Activated CD4-positive, alpha-beta T cell treated with anti-CD3 and anti-CD28 coated beads for 36 hours (primary cell): ENCODE measurements around the gene LATS1. TPM values are rescaled to one million over a fixed set of nuclear protein-coding genes. Genes with fewer than 3 reads are reported as not detected.
"Not testable (repeated sequence)": the region's sequence is repeated elsewhere in the genome, so short reads cannot be mapped to it uniquely, and the experiment has no call there.

ENCODE experiments used
- ATAC-seq: fragments of 200-7000 bp; cut with Tn5 transposase; one replicate; pipeline ENCODE4 v1.10.0; 2021; ENCODE audit warnings: mild to moderate bottlenecking, moderate library complexity
- CTCF ChIA-PET: fragments of 350-600 bp; sonication (Branson Sonifier 250); formaldehyde crosslinking; loops from one replicate; lab custom pipeline; 2021; ENCODE audit warnings: antibody characterized with exemption; lab: Charles Lee
- POLR2A ChIA-PET: fragments of 350-600 bp; sonication (Branson Sonifier 250); formaldehyde crosslinking; loops from one replicate; lab custom pipeline; 2021; ENCODE audit warnings: antibody characterized with exemption, inconsistent platforms; lab: Charles Lee
- DNase-seq: peaks from one replicate; pipeline ENCODE4 v3.0.0-alpha.2; 2020
- H3K27ac Mint-ChIP-seq: one replicate; pipeline ENCODE4 v1.8.0; 2021; ENCODE audit warnings: mixed read lengths
- H3K27me3 Mint-ChIP-seq: one replicate; pipeline ENCODE4 v1.8.0; 2021; ENCODE audit warnings: mixed read lengths
- H3K36me3 Mint-ChIP-seq: one replicate; pipeline ENCODE4 v1.8.0; 2021; ENCODE audit warnings: low read depth, mixed read lengths
- H3K4me1 Mint-ChIP-seq: one replicate; pipeline ENCODE4 v1.8.0; 2021; ENCODE audit warnings: mixed read lengths
- H3K4me3 Mint-ChIP-seq: one replicate; pipeline ENCODE4 v1.8.0; 2021; ENCODE audit warnings: mild to moderate bottlenecking, moderate library complexity, mixed read lengths
- H3K9me3 Mint-ChIP-seq: one replicate; pipeline ENCODE4 v1.8.0; 2021; ENCODE audit warnings: low read depth, mixed read lengths
- intact Hi-C, 2 experiments: fragments of 100-400 bp; cut with DNase I in 1 of 2; cut with micrococcal nuclease in 1 of 2; formaldehyde crosslinking; loops; one replicate each; pipeline versions ENCODE4 v1.14.2 to v1.15.1; 2022 to 2024; cut with DNase I, micrococcal nuclease
- total RNA-seq, 2 experiments: library from RNA; stranded (reverse); gene quantifications; one replicate each; pipeline ENCODE4 v1.2.3, GENCODE V29; 2021

LATS1 gene
- total RNA-seq, 2 experiments from 2014 or later, result 21.2 to 23.5 TPM

DNA sequence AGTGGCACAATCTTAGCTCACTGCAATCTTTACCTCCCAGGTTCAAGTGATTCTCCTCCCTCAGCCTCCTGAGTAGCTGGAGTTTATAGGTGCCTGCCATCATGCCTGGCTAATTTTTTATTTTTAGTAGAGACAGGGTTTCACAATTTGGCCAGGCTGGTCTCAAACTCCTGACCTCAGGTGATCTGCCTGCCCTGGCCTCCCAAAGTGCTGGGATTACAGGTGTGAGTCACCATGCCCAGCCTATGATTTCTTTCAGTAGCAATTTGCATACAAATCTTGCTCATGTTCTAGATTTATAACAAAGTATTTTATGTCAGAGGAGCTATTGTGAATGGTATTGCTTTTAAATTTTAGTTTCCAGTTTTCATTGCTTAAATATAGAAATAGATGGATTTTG is 45.6 kb downstream of the LATS1 start:
- H3K27me3 Mint-ChIP-seq, H3K4me1 Mint-ChIP-seq, intact Hi-C loops, POLR2A ChIA-PET, H3K9me3 Mint-ChIP-seq, H3K4me3 Mint-ChIP-seq, ATAC-seq, H3K27ac Mint-ChIP-seq, DNase-seq: not testable (repeated sequence)
- CTCF ChIA-PET, result interaction anchor here (0.6 kb wide), 1 partner anchor 269 kb away, joined by 3 read pairs; no protein-coding TSS in a partner anchor
- peaks cover 49% of the 10 kb centered on the region for H3K36me3 Mint-ChIP-seq

- Mint-ChIP-seq H3K36me3 (peaks cover 22% of the 10 kb centered on the region), H3K4me3 (no peak overlapping the region), H3K9me3 (no peaks in the 10 kb centered on the region), H3K27ac (no peak overlapping the region), H3K27me3 (no peaks in the 10 kb centered on the region), H3K4me1 (no peaks in the 10 kb centered on the region)
- intact Hi-C loops, result no loop called here
- POLR2A ChIA-PET, result no interaction called here
- no peak for ATAC-seq
- CTCF ChIA-PET, result interaction anchor here (0.6 to 1.1 kb wide), 5 partner anchors 11 to 62 kb away, joined by 3 to 4 read pairs (median 3); no protein-coding TSS in a partner anchor
- DNase-seq, result no peak
These were observed 57.9 kb downstream of the LATS1 start for GRCh38 chr6:149660028-149660427.

DNA sequence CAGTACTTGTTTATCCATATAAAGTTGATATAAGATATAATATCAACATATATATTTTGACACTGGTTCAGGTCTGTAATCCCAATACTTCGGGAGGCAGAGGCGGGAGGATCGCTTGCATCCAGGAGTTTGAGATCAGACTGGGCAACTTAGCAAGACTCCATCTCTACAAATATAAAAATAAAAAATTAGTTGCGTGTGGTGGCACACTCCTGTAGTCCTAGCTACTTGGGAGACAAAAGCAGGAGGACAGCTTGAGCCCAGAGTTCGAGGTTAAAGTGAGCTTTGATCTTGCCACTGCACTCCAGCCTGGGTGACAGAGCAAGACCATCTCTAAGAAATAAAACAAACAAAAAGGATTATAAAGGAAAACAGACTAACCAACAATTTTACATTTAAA is 60.5 kb downstream of the LATS1 start:
- ATAC-seq (no peak), DNase-seq (no peak)
- intact Hi-C loops, result no loop called here
- Mint-ChIP-seq H3K4me3 (no peak overlapping the region), H3K36me3 (peaks cover 14% of the 10 kb centered on the region), H3K27me3 (no peaks in the 10 kb centered on the region), H3K4me1 (no peaks in the 10 kb centered on the region), H3K27ac (no peak overlapping the region), H3K9me3 (no peaks in the 10 kb centered on the region)
- POLR2A ChIA-PET, result no interaction called here
- CTCF ChIA-PET, result interaction anchor here (0.7 kb wide), 1 partner anchor 87 kb away, joined by 4 read pairs; no protein-coding TSS in a partner anchor

DNA sequence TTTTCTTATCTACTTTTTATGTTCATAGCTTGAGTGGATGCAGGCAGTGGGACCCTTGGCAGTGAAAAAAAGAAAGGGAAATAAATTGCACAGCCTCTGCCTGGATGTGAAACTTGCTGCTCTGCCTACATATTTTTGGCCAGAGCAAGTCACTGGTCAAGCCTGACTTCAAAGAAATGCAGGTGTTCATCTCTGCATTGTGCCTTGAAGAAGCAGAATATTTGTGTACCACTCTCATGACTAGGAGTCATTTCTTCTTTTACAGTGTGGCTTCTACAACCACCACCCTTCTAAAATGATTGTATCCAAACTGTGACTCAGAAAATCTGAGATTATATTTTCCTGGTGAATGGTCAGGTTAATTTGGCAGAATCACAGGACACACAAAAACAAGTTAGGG is 66.8 kb downstream of the LATS1 start:
- no peaks in the 10 kb centered on the region for H3K36me3 Mint-ChIP-seq
- DNase-seq (no peak), ATAC-seq (no peak)
- H3K27me3 Mint-ChIP-seq, result no peaks in the 10 kb centered on the region
- intact Hi-C loops, result no loop called here
- no peak overlapping the region for H3K4me3 Mint-ChIP-seq
- H3K27ac Mint-ChIP-seq, result no peak overlapping the region
- H3K9me3 Mint-ChIP-seq, result no peaks in the 10 kb centered on the region
- POLR2A ChIA-PET, result no interaction called here
- H3K4me1 Mint-ChIP-seq, result peaks cover 13% of the 10 kb centered on the region
- CTCF ChIA-PET, result interaction anchor here (1.1 kb wide), 1 partner anchor 94 kb away, joined by 3 read pairs; no protein-coding TSS in a partner anchor

DNA sequence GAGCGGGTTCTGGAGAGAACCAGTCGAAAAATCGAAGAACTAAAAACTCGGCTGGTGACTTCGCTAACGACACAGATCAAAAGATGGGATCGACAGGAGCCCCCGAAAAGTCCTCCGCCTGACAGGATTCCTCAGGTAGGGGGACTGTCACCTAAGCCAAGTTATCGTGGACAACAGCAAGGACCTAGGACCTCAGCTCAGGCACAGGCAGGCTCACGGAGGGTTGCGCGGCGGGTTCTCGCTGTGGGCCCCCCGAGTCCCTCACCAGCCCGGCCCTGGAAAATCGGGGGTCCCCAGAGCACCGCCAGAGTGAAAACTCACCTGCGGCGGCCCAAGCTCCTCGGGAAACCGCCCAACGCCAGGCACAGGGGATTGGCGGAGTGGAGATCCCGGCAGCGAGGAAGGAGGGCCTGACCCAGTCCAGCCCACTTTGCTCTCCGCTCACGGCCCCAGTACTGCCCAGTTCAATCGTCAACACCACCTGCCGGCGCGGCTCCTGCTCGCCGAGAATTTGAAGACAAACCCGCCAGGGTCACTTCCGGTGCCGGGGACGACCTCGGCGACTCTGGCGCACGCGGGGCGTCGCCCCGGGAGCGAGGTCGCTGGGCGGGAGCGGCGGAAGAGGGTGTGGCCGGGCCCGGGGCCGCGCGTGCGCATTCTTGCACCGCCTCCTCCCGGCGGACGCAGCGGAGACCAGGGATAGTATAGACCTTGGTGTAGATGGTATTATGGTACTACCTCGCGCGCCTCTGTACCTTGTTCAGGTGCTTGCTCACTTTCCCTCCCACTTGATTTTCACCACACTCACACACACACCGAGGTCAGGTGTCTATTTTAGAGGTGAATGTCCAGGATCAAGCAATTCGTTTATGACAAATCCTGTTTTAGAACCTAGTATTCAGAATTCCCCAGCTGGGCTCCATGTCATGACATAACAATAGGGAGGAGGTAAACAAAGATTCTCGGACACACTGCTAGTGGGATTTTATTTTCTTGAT is 69.5 kb downstream of the LATS1 start, which contains the start of gene KATNA1:
Gene KATNA1 (minus strand): TSS at position 567 of the 998 bp plus-strand sequence. CDS start 10,167 bp downstream, outside the sequence.
- peak within 1 kb of the TSS; percentile 90 for H3K4me3 Mint-ChIP-seq
- peak; percentile 96 for ATAC-seq
- H3K27ac Mint-ChIP-seq, result peak within 1 kb of the TSS; percentile 87
- ChIA-PET POLR2A (no interaction called here), CTCF (interaction anchor here (0.6 to 1.2 kb wide), 2 partner anchors 13 to 422 kb away, joined by 3 to 5 read pairs; no protein-coding TSS in a partner anchor)
- no peaks in the 10 kb centered on the region for H3K27me3 Mint-ChIP-seq
- intact Hi-C loops, result loop anchor here (1.0 to 5.0 kb wide), 9 partner anchors 68 to 216 kb away; partner anchors contain the start of genes GINM1 (in 2 of the 2), NUP43 (in 2 of the 2), PPIL4 (in 2 of the 2) and LATS1 (in 1 of the 2)
- DNase-seq, result peak; percentile 95
- H3K36me3 Mint-ChIP-seq, result peaks cover 2% of the 10 kb centered on the region
- peaks cover 20% of the 10 kb centered on the region for H3K4me1 Mint-ChIP-seq
- no peaks in the 10 kb centered on the region for H3K9me3 Mint-ChIP-seq

GRCh38 chr6:149646599-149646998 is 71.3 kb downstream of the LATS1 start:
- Mint-ChIP-seq H3K4me3 (peak overlapping the region; percentile 90), H3K9me3 (no peaks in the 10 kb centered on the region), H3K27me3 (no peaks in the 10 kb centered on the region), H3K4me1 (peaks cover 23% of the 10 kb centered on the region), H3K27ac (no peak overlapping the region), H3K36me3 (peaks cover 5% of the 10 kb centered on the region)
- intact Hi-C loops, result loop anchor here in 1 of 2 experiments (5.0 kb wide), 1 partner anchor 99 kb away; the partner anchor contains the start of gene PPIL4
- ChIA-PET POLR2A (no interaction called here), CTCF (interaction anchor here (1.3 kb wide), 1 partner anchor 11 kb away, joined by 3 read pairs; no protein-coding TSS in a partner anchor)
- no peak for ATAC-seq
- no peak for DNase-seq

DNA sequence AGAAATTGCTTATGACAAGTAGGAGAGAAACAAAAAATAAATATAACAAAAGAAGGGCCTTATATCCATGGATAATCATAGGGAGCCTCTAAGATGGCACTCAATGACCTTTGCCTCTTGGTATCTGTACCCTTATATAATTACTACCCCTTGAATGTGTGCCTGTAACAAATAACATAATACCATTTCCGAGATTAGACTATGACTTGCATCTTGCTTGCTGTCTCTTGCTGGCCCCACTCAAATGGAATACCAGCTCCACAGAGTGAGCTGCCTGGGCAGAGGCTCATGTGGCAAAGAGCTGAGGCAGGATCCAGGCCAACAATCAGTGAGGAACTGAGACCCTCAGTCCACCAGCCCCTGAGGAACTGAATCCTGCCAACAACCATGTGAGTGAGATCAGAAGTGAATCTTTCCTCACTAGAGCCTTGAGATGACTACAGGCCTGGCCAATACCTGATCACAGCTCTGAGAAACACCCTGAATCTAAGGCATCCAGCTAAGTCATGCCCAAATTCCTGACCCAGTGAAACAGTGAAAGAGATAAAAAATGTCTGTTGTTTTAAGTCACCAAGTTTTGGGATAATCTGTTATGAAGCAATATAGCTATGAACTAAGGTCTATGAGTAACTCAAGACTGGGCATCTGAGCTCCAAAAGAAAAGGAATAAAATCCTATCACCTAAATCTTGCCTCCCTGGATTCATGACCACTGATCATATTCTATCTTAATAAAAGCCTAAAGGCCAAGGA is 74.9 kb downstream of the LATS1 start:
- H3K36me3 Mint-ChIP-seq, result peaks cover 13% of the 10 kb centered on the region
- intact Hi-C loops, result no loop called here
- H3K9me3 Mint-ChIP-seq, result no peaks in the 10 kb centered on the region
- DNase-seq, result no peak
- H3K4me3 Mint-ChIP-seq, result no peak overlapping the region
- ChIA-PET CTCF (interaction anchor here (0.7 to 1.0 kb wide), 2 partner anchors 78 to 436 kb away, joined by 3 read pairs; no protein-coding TSS in a partner anchor), POLR2A (interaction anchor here (0.7 kb wide), 1 partner anchor 57 kb away, joined by 7 read pairs; no protein-coding TSS in a partner anchor)
- no peaks in the 10 kb centered on the region for H3K27me3 Mint-ChIP-seq
- ATAC-seq, result no peak
- no peak overlapping the region for H3K27ac Mint-ChIP-seq
- H3K4me1 Mint-ChIP-seq, result peaks cover 21% of the 10 kb centered on the region

- peaks cover 19% of the 10 kb centered on the region for H3K36me3 Mint-ChIP-seq
- POLR2A ChIA-PET, result interaction anchor here (0.6 kb wide), 2 partner anchors 11 to 36 kb away, joined by 3 to 7 read pairs; no protein-coding TSS in a partner anchor
- CTCF ChIA-PET, result interaction anchor here (0.9 to 1.2 kb wide), 3 partner anchors 11 to 24 kb away, joined by 3 to 4 read pairs (median 3); no protein-coding TSS in a partner anchor
- H3K27me3 Mint-ChIP-seq, result no peaks in the 10 kb centered on the region
- ATAC-seq (no peak), DNase-seq (no peak)
- H3K4me1 Mint-ChIP-seq, result no peaks in the 10 kb centered on the region
- no peak overlapping the region for H3K27ac Mint-ChIP-seq
- intact Hi-C loops, result no loop called here
- no peak overlapping the region for H3K4me3 Mint-ChIP-seq
- no peaks in the 10 kb centered on the region for H3K9me3 Mint-ChIP-seq
These were observed 81.8 kb downstream of the LATS1 start for GRCh38 chr6:149636124-149636523.

DNA sequence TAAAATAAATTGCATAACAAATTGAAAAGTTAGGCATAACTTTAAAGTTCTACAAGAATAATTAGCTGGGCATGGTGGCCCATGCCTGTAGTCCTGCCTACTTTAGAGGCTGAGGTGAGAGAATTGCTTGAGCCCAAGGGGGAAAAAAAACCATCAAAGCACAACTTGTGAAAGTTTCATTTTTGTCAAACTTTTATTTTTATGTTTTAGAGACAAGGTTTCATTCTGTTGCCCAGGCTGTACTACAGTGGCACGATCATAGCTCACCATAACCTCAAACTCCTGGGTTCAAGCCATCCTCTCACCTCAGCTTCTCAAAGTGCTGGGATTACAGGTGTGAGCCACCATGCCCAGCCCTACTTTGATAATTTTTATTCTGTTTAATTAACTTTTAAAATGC is 83.6 kb downstream of the LATS1 start:
- POLR2A ChIA-PET, result interaction anchor here (0.6 kb wide), 1 partner anchor 39 kb away, joined by 3 read pairs; no protein-coding TSS in a partner anchor
- no peak overlapping the region for H3K27ac Mint-ChIP-seq
- H3K27me3 Mint-ChIP-seq, result no peaks in the 10 kb centered on the region
- H3K4me3 Mint-ChIP-seq, result no peak overlapping the region
- DNase-seq (no peak), ATAC-seq (no peak)
- CTCF ChIA-PET, result no interaction called here
- peaks cover 1% of the 10 kb centered on the region for H3K4me1 Mint-ChIP-seq
- peaks cover 19% of the 10 kb centered on the region for H3K36me3 Mint-ChIP-seq
- no peaks in the 10 kb centered on the region for H3K9me3 Mint-ChIP-seq
- intact Hi-C loops, result no loop called here

DNA sequence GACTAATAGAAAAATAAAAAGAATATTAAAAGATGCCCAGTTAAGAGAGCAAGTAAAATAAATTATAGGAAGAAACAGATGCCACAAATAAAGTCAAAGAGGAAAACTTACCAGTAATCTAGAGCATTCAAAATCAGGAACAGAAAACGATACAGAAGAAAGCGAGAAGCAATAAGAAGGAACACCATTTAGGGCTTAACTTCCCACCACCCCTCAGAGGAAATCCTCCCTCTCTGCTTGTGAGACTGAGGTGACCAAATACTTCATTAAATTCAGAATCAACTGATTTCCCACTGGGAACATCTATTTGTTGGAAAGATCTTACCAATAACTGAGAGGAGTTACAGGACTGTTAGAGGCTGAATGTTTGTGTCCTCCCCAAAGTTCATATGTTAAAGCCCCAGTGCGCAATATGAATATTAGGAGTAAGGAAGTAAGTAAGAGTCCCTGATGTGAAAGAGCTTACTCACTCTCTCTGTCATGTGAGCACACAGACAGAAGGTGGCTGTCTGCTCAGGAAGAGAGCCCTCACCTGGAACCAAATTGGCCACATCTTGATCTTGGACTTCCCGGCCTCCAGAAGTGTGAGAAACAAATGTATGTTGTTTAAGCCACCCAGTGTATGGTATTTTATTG is 88.9 kb downstream of the LATS1 start:
- intact Hi-C loops, result no loop called here
- Mint-ChIP-seq H3K27me3 (no peaks in the 10 kb centered on the region), H3K4me3 (no peak overlapping the region), H3K36me3 (peaks cover 20% of the 10 kb centered on the region), H3K27ac (peak overlapping the region; percentile 49), H3K9me3 (no peaks in the 10 kb centered on the region), H3K4me1 (peaks cover 7% of the 10 kb centered on the region)
- POLR2A ChIA-PET, result no interaction called here
- DNase-seq, result no peak
- ATAC-seq, result no peak
- CTCF ChIA-PET, result interaction anchor here (0.6 to 1.2 kb wide), 2 partner anchors 10 to 115 kb away, joined by 4 to 5 read pairs; no protein-coding TSS in a partner anchor
